Bronchial epithelial cell (primary cell): ENCODE results near the gene PPT2. TPM values are rescaled to one million over a fixed set of nuclear protein-coding genes. Genes with fewer than 3 reads are reported as not detected.
A peak's percentile ranks its signal among the peaks of the same experiment; 100 is the strongest.

Experiments
- DNase-seq: peaks from one replicate; pipeline ENCODE4 v3.0.0-alpha.2; 2010; ENCODE audit warnings: low read depth
- FAIRE-seq: peaks from 2 replicates; lab custom pipeline; 2011; peaks lifted over from hg19 to GRCh38; lab: Jason Lieb, UNC
- H3K27me3 ChIP-seq: 2 replicates; pipeline ENCODE4 v1.5.1; 2011; ENCODE audit warnings: low read length; ENCODE audit not compliant: control insufficient read depth, insufficient read depth
- H3K36me3 ChIP-seq: 2 replicates; pipeline ENCODE4 v1.5.1; 2011; ENCODE audit warnings: low read length; ENCODE audit not compliant: control insufficient read depth, insufficient read depth
- H3K4me3 ChIP-seq: 2 replicates; pipeline ENCODE4 v1.5.1; 2011; ENCODE audit warnings: mild to moderate bottlenecking, low read depth, low read length, control low read depth
- CTCF ChIP-seq: IDR thresholded peaks from 2 replicates; pipeline ENCODE4 v1.5.1; 2011; ENCODE audit warnings: mild to moderate bottlenecking, moderate library complexity, low read length, control low read depth, inconsistent platforms; ENCODE audit not compliant: insufficient read depth, severe bottlenecking
- total RNA-seq: library from RNA; depleted of rRNA; stranded (reverse); fragments of >200 nt; gene quantifications from 2 replicates; pipeline ENCODE4 v1.2.1, GENCODE V29; 2014

The PPT2 gene
- total RNA-seq = 5.8 and 38.5 TPM in 2 replicates

DNA sequence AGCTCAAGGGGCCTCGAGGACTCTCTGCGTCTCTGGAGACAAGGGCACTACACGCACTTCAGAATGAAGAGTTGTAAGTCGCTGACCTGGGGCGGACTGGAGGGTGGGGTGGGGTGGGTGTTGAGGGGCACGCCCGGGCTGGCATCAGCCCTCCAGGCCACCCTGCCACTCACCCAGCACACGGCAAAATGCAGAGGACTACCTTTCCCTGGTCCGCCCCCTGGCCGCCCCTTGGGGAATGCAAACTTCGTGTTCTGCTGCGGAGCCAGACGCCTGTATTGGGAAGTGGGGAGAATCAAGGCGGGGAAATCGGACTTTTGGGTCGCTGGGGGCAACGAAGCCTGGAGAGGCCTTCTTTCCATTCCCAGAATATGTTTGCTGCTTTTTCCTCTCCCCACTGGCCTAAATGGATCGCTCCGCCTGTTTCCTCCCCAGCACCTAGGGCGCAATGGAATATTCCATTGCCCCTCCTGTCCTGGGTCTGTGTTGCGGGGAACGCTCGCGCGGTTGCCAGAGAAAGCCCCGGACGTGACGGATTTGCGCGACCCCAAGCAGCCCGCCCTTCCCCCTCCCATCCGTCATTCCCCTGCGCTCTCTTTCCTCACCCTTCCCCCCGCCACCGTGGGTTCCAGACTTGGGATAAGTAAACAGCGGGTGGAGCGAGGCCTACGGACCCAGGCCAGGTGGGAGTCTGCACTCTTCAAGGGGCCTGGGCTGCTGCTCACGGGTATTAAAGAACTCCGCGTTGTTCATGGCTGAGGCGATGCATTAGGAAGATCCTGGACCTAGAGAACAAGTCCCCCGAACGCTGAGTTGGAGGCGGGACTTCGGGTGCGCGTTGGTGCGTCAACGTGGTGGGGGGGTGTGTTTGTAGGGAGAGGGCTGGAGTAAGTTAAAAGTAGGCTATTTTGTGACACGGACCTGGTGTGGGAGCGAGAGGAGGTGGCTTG lies at the start of gene PPT2:
Gene PPT2, plus strand, starts transcription at position 578 of the 950 bp plus-strand sequence. CDS start 454 bp downstream, outside the sequence.
- H3K4me3 ChIP-seq = peak within 1 kb of the TSS; percentile 91
- TF ChIP-seq CTCF = peak; percentile 39
- peaks cover 7% of the 10 kb centered on the region for H3K36me3 ChIP-seq
- FAIRE-seq (no peak), DNase-seq (peak; percentile 75)
- H3K27me3 ChIP-seq = no peaks in the 10 kb centered on the region

- FAIRE-seq (no peak), DNase-seq (no peak)
- Histone ChIP-seq H3K27me3 (peaks cover 2% of the 10 kb centered on the region), H3K36me3 (no peaks in the 10 kb centered on the region), H3K4me3 (no peak overlapping the region)
- no peak for TF ChIP-seq CTCF
Measured at GRCh38 chr6:32105433-32105832, 48.5 kb upstream of the PPT2 start.

DNA sequence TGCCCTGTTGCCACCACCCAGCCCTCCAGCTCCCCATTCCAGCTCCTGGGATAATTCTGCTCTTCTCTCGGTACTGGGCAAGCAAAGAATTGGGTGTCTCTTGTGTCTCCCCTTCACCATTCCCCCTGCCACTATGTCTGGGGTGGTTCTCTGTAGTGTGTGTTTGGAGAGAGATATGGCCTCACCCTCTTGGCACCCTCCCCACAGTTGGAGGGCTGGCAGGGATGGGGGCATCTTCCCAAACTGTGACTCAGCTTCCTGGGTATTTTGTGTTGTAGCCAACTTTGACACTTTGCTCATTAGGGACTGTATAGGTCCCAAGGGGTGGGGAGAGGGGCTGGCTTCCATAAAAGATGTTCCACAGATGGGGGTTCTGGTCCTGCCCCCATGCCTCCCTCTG lies 46.5 kb upstream of the PPT2 start:
- DNase-seq (no peak), FAIRE-seq (no peak)
- no peak for TF ChIP-seq CTCF
- peaks cover 2% of the 10 kb centered on the region for H3K27me3 ChIP-seq
- no peaks in the 10 kb centered on the region for H3K36me3 ChIP-seq
- H3K4me3 ChIP-seq = no peak overlapping the region

DNA sequence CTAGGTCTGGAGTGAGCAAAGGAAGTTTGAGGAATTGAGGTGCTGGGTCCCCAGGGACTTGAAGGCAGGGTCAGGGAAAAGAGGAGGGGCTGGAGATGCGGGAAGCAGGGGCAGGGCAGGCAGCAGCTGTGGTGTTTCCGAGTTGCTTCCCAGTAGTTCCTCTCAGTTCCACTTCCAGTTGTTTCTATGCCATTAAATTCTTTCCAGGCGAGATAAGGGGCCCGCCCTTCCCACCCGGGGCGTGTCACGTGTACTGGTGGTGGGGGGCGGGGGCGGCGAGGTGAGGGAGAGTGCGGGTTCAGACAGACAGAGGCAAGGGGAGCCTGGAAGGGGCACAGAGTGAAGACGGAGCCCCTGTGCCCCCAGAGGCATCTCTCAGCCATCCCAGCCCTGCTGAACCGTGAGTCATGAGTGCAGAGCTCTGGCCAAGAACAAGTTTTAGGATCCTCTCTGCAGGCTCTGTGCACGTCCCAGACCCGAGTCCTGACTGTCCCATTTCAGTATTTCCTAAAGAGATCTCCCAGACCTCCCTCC lies 45.8 kb upstream of the PPT2 start:
- Histone ChIP-seq H3K4me3 (no peak overlapping the region), H3K27me3 (peaks cover 2% of the 10 kb centered on the region), H3K36me3 (no peaks in the 10 kb centered on the region)
- DNase-seq = no peak
- TF ChIP-seq CTCF = no peak
- FAIRE-seq = no peak

DNA sequence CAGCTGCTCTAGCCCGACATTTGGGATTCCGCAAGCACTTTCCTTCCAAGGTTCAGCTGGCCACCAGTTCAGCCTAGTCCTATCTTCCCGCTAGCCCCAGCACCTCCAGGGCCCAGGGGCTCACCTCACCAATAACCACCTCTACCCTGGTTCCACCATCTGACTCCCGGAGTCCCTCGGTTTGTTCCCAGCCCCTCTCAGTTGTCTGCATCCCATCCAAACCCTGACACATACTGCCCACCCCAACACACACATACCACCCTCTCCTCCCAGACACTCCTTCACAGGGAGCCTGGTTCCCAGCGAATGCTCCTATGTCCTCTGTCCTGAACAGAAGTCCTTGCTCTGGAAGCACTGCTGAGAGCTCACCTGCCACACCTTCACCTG lies 45.2 kb upstream of the PPT2 start:
- H3K36me3 ChIP-seq = no peaks in the 10 kb centered on the region
- no peak for FAIRE-seq
- no peak for DNase-seq
- H3K27me3 ChIP-seq = peaks cover 2% of the 10 kb centered on the region
- no peak overlapping the region for H3K4me3 ChIP-seq
- no peak for TF ChIP-seq CTCF
